Liver (tissue), 9 donors: Measurements from ENCODE around the gene CENPV. TPM values are rescaled to one million over a fixed set of nuclear protein-coding genes. Genes with fewer than 3 reads are reported as not detected.
A peak's percentile ranks its signal among the peaks of the same experiment; 100 is the strongest.

Experiments
- DNase-seq: peaks from one replicate; pipeline ENCODE4 v3.0.0-alpha.2; 2017; ENCODE audit warnings: low spot score
- H3K27ac ChIP-seq, 2 donors: one replicate each; pipeline ENCODE4 v1.7.0; 2013; ENCODE audit warnings: inconsistent platforms in 2 of 2, low read length in 2 of 2, control low read depth in 1 of 2, low read depth in 1 of 2, mild to moderate bottlenecking in 1 of 2
- H3K27me3 ChIP-seq, 4 donors: one replicate each; pipeline versions ENCODE4 v1.6.1 to v1.7.0; 2013; ENCODE audit warnings: low read length in 3 of 4, inconsistent platforms in 1 of 4, mild to moderate bottlenecking in 1 of 4, moderate library complexity in 1 of 4; ENCODE audit not compliant: control insufficient read depth in 4 of 4, insufficient read depth in 4 of 4
- H3K36me3 ChIP-seq, 4 donors: one replicate each; pipeline versions ENCODE4 v1.6.1 to v1.7.0; 2013; ENCODE audit warnings: low read length in 3 of 4, mild to moderate bottlenecking in 3 of 4, low read depth in 1 of 4, moderate library complexity in 1 of 4; ENCODE audit not compliant: control insufficient read depth in 4 of 4, insufficient read depth in 3 of 4
- H3K4me1 ChIP-seq, 4 donors: one replicate each; pipeline versions ENCODE4 v1.6.1 to v1.7.0; 2013; ENCODE audit warnings: low read length in 3 of 4, mild to moderate bottlenecking in 3 of 4, moderate library complexity in 1 of 4; ENCODE audit not compliant: control insufficient read depth in 4 of 4, insufficient read depth in 4 of 4
- H3K4me3 ChIP-seq, 3 donors: one replicate each; pipeline versions ENCODE4 v1.6.1 to v1.7.0; 2013; ENCODE audit warnings: low read length in 3 of 3, control low read depth in 1 of 3, low read depth in 1 of 3, mild to moderate bottlenecking in 1 of 3
- H3K9ac ChIP-seq, 2 donors: one replicate each; pipeline ENCODE4 v1.7.0; 2013; ENCODE audit warnings: low read length in 2 of 2, mild to moderate bottlenecking in 2 of 2, moderate library complexity in 2 of 2, control low read depth in 1 of 2, low read depth in 1 of 2
- H3K9me3 ChIP-seq, 4 donors: one replicate each; pipeline versions ENCODE4 v1.6.1 to v1.7.0; 2013; ENCODE audit warnings: low read length in 3 of 4; ENCODE audit not compliant: control insufficient read depth in 4 of 4
- ATF3 ChIP-seq: IDR thresholded peaks from 2 replicates; pipeline ENCODE4 v1.6.1; 2016; ENCODE audit warnings: antibody characterized with exemption
- EGR1 ChIP-seq, 2 donors: IDR thresholded peaks; 2 replicates each; pipeline ENCODE4 v1.6.1; 2016 to 2018; ENCODE audit warnings: antibody characterized with exemption in 2 of 2, low read depth in 2 of 2
- FOXA2 ChIP-seq: IDR thresholded peaks from 2 replicates; pipeline ENCODE4 v1.6.1; 2016; ENCODE audit warnings: antibody characterized with exemption
- HNF4A ChIP-seq, 2 donors: conservative IDR thresholded peaks; 2 replicates each; pipeline ENCODE4 v1.6.1; 2016; ENCODE audit warnings: antibody characterized with exemption in 2 of 2, mild to moderate bottlenecking in 2 of 2
- HNF4G ChIP-seq: IDR thresholded peaks from 2 replicates; pipeline ENCODE4 v1.6.1; 2016; ENCODE audit warnings: antibody characterized with exemption
- JUND ChIP-seq, 2 donors: IDR thresholded peaks; 2 replicates each; pipeline ENCODE4 v1.6.1; 2016; ENCODE audit warnings: antibody characterized with exemption in 2 of 2
- NR2F2 ChIP-seq: IDR thresholded peaks from 2 replicates; pipeline ENCODE4 v1.6.1; 2016; ENCODE audit warnings: antibody characterized with exemption
- RAD21 ChIP-seq, 2 donors: IDR thresholded peaks; 2 replicates each; pipeline ENCODE4 v1.6.1; 2016; ENCODE audit warnings: antibody characterized with exemption in 2 of 2, mild to moderate bottlenecking in 2 of 2
- RXRA ChIP-seq, 2 donors: IDR thresholded peaks; 2 replicates each; pipeline ENCODE4 v1.6.1; 2017 to 2018; ENCODE audit warnings: antibody characterized with exemption in 2 of 2, mild to moderate bottlenecking in 1 of 2
- TAF1 ChIP-seq: conservative IDR thresholded peaks from 2 replicates; pipeline ENCODE4 v1.6.1; 2016; ENCODE audit warnings: antibody characterized with exemption, mild to moderate bottlenecking
- YY1 ChIP-seq: IDR thresholded peaks from 2 replicates; pipeline ENCODE4 v1.6.1; 2016; ENCODE audit warnings: antibody characterized with exemption, mild to moderate bottlenecking
- ZBTB33 ChIP-seq: IDR thresholded peaks from 2 replicates; pipeline ENCODE4 v1.6.1; 2016; ENCODE audit warnings: antibody characterized with exemption
- WGBS: extraction: QIAGEN DNeasy Blood & Tissue Kit; methylation state at CpG from one replicate; pipeline ENCODE4 v1.1.7; 2013; 5-methylcytosine and 5-hydroxymethylcytosine counted together
- polyA plus RNA-seq, 2 donors: library from polyadenylated mRNA; stranded (reverse) in 1 of 2; unstranded in 1 of 2; fragments of 200-250 nt in 1 of 2; fragments of >200 nt in 1 of 2; fragmentation: Nextera tagmentation in 1 of 2; extraction: Ambion mirVana in 1 of 2; gene quantifications; one replicate each; pipeline versions ENCODE4 v1.2.1 to v1.2.3, GENCODE V29; 2013 to 2015
- total RNA-seq, 2 donors: library from RNA; depleted of rRNA; stranded (reverse); fragments of >200 nt; gene quantifications; one replicate each; pipeline ENCODE4 v1.2.3, GENCODE V29; 2014
- TF ChIP-seq, protein P1 (sequence below): fragments of 150-350 bp; IDR thresholded peaks from 2 replicates; pipeline ENCODE4 v1.5.1; 2017; ENCODE audit warnings: improper control_type of control experiment, low read depth, low read length; ENCODE audit not compliant: missing input control
- donor health status: healthy.
- donor health status: healthy.
- donor health status: healthy.
- donor health status: healthy.
- donor health status: healthy.

The CENPV gene
- total and polyA plus RNA-seq, 4 donors: 13.1 to 24.3 (median 18.2) TPM

- 54% methylated on average over 3 of the region's 3 CpGs for WGBS
- Histone ChIP-seq H3K4me3 (no peak overlapping the region), H3K9ac (peak overlapping the region; percentile 12 to 49), H3K27ac (peak overlapping the region; percentile 33 to 36), H3K27me3 (no peaks in the 10 kb centered on the region), H3K36me3 (no peaks in the 10 kb centered on the region), H3K4me1 (peaks cover 4 to 27% (median 17%) of the 10 kb centered on the region in 4 donors), H3K9me3 (no peaks in the 10 kb centered on the region)
- DNase-seq: no peak
- TF ChIP-seq RXRA (IDR thresholded peaks at IDR 0.05): peak in 1 of 2 donors; percentile 48
- no peak for TF ChIP-seq HNF4G
- TF ChIP-seq, protein P1, sequence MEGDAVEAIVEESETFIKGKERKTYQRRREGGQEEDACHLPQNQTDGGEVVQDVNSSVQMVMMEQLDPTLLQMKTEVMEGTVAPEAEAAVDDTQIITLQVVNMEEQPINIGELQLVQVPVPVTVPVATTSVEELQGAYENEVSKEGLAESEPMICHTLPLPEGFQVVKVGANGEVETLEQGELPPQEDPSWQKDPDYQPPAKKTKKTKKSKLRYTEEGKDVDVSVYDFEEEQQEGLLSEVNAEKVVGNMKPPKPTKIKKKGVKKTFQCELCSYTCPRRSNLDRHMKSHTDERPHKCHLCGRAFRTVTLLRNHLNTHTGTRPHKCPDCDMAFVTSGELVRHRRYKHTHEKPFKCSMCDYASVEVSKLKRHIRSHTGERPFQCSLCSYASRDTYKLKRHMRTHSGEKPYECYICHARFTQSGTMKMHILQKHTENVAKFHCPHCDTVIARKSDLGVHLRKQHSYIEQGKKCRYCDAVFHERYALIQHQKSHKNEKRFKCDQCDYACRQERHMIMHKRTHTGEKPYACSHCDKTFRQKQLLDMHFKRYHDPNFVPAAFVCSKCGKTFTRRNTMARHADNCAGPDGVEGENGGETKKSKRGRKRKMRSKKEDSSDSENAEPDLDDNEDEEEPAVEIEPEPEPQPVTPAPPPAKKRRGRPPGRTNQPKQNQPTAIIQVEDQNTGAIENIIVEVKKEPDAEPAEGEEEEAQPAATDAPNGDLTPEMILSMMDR: peak; percentile 59
- TF ChIP-seq HNF4A (conservative IDR thresholded peaks at IDR 0.05): peak in 1 of 2 donors; percentile 39
- TF ChIP-seq RAD21 (IDR thresholded peaks at IDR 0.05): peak; percentile 77 to 91
- no peak for TF ChIP-seq YY1
Observed at GRCh38 chr17:16304830-16305229, 48.4 kb downstream of the CENPV start.

- H3K36me3 ChIP-seq: no peaks in the 10 kb centered on the region
- peaks cover 8 to 42% (median 28%) of the 10 kb centered on the region in 4 donors for H3K4me1 ChIP-seq
- no peak for TF ChIP-seq NR2F2
- TF ChIP-seq HNF4A (conservative IDR thresholded peaks at IDR 0.05): peak in 1 of 2 donors; percentile 17
- no peak for DNase-seq
- 69% methylated on average over 4 of the region's 4 CpGs for WGBS
- H3K27ac ChIP-seq: no peak overlapping the region
- no peaks in the 10 kb centered on the region for H3K9me3 ChIP-seq
- H3K9ac ChIP-seq: no peak overlapping the region
- H3K4me3 ChIP-seq: no peak overlapping the region
- no peaks in the 10 kb centered on the region for H3K27me3 ChIP-seq
Observed at GRCh38 chr17:16302856-16303255, 50.4 kb downstream of the CENPV start.

- DNase-seq: no peak
- WGBS: 99% methylated on average over 13 of the region's 13 CpGs
- TF ChIP-seq FOXA2 (no peak), ZBTB33 (no peak), HNF4G (no peak), NR2F2 (no peak), EGR1 (IDR thresholded peaks at IDR 0.05; ENCODE audit: low read depth in 2 of 2) (no peak), JUND (IDR thresholded peaks at IDR 0.05) (no peak), TAF1 (no peak), ATF3 (no peak)
- Histone ChIP-seq H3K4me3 (no peak overlapping the region), H3K9me3 (no peaks in the 10 kb centered on the region), H3K36me3 (no peaks in the 10 kb centered on the region), H3K27me3 (no peaks in the 10 kb centered on the region), H3K9ac (no peak overlapping the region), H3K27ac (no peak overlapping the region), H3K4me1 (peaks cover 8 to 48% (median 34%) of the 10 kb centered on the region in 4 donors)
Observed at GRCh38 chr17:16301963-16302855, 51.1 kb downstream of the CENPV start.
